Jurkat, Clone E6-1 (cell line): ENCODE data around the gene LAMB4.

ENCODE experiments used
- DNase-seq: peaks from one replicate; pipeline ENCODE4 v3.0.0-alpha.2; 2011; ENCODE audit warnings: low read depth, low spot score
- H3K4me3 ChIP-seq: 2 replicates; pipeline ENCODE4 v1.5.1; 2011; ENCODE audit warnings: mild to moderate bottlenecking, low read length, control low read depth, moderate library complexity

LAMB4 gene

DNA sequence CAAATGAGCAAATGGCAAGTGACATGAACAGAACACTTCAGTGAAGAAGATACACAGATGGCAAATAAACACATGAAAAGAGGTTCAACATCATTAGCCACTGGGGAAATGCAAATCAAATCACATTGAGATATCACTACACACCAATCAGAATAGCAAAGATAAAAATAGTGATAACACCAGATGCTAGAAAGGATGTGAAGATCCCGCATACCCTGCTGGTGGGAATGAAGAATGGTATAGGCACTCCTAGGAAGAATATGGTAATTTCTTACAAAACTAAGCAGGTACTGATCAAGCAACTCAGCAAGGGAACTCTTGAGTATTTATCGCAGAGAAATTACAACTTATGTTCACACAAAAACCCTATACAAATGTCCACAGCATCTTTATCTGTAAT lies 11.2 kb downstream of the LAMB4 start:
- no peak overlapping the region for H3K4me3 ChIP-seq
- DNase-seq, result no peak

DNA sequence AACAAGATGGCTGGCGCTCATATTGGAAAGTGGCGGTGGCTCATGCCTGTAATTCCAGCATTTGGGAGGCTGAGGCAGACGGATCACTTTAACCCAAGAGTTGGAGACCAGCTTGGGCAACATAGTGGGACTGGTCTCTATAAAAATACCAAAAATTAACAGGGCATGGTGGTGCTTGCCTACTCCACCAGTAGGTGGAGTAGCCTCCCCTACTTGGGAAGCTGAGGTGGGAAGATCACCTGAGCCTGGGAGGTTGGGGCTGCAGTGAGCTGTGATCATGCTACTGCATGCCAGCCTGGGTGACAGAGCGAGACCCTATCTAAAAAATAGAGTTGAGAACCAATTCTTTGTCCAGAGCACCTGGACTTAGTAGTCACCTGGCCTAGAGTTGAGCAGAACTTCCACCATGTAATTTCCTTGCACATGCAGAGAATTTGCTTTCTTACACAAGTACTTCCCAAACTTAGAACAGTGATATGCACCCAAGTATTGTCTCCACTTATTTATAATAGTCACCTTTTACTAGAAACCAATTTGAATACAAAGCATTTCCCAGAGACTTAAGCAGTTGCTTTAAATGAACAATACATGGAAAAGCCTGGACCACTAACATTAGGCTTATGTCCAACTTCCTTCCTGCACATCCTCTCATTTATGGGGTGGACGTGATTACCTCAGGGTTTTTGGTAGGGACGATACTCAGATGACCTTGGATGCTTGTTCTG lies 15.9 kb downstream of the LAMB4 start:
- H3K4me3 ChIP-seq, result no peak overlapping the region
- DNase-seq, result peak; percentile 17

DNA sequence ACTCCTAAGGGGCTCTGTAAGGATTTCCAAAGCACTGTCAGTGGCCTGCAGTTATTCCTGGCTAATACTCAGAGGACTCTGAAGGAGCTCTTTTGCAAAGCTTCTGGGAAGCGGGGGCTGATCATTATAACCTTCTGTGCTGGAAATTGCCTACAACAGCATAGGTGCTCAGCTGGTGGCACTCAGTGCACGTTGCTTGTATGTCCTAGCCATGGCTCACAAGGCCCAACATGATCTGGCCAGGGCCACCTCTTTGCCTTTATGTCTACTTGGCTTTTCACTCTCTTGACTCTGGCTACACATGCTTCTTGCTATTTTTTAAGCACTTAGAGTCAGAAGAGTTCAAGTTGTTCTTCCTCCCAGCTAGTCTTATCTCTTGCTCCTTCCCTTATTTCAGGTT lies 17.5 kb downstream of the LAMB4 start:
- no peak overlapping the region for H3K4me3 ChIP-seq
- DNase-seq, result no peak

DNA sequence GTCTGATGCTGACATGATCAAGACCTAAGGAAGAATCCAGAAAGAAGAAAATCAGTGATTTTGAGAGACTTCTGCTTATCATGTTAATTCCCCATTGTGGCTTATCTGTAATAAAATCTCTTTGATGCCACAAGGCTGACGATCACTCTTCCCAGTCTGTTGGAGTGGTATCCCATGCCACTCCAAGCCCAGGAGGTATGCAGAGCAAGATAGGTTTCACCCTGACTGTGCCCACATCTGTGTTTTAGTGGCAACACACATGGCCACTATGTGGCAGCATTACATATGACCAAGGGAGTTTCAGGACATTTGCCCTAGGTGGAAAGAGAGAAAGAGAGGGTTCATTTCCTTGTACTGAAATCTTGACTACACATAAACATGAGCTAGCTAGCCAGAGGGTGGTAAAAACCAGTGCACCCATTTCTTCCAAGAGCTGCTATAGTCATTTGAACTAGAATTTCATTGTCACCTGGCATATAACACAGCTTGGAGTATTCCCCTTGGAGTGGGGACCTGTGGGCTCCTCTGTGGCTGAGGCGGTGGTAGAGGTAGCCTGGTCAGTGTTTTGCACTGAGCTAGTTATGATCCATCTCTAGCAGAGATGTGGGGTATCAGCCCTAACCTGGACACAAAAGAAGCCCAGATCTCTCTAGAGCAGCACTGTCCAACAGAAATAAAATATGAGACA lies 20.8 kb downstream of the LAMB4 start:
- no peak for DNase-seq
- H3K4me3 ChIP-seq, result no peak overlapping the region

DNA sequence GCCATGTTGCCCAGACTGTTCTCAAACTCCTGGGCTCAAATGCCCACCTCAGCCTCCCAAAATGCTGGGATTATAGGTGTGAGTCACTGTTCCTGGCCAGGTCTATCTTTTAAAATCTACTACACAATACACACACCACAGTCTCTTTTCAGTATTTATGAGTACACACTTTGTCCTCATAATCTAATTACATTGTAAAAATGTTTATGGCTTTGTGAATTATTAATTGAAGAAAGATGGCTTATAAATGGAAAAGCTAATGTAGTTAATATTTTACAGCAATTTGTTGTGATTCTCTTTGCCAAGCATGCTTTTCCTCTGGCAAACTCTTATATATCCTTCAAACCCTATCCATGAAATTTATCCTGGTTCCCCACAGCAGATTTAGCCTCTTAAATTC lies 22.0 kb downstream of the LAMB4 start:
- H3K4me3 ChIP-seq, result no peak overlapping the region
- DNase-seq, result no peak

DNA sequence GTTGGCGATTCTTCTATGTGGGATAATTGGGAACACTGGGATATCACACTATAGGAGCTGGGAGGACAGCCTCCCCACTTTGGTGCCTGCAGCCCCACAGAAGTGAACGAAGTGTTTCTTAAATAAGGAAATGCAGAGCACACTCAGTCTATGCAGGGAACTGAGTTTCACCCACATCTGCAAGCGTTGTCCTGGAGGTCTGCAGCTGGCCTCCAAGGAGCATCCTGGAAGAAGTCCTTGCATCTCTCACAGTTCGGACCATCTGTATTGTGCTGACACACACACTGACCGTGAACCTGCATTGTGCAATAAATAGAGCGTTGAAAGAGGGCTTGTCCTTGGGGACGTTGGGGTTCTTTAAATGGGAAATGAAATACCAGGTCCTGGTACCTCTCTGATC lies 25.8 kb downstream of the LAMB4 start:
- DNase-seq, result no peak

DNA sequence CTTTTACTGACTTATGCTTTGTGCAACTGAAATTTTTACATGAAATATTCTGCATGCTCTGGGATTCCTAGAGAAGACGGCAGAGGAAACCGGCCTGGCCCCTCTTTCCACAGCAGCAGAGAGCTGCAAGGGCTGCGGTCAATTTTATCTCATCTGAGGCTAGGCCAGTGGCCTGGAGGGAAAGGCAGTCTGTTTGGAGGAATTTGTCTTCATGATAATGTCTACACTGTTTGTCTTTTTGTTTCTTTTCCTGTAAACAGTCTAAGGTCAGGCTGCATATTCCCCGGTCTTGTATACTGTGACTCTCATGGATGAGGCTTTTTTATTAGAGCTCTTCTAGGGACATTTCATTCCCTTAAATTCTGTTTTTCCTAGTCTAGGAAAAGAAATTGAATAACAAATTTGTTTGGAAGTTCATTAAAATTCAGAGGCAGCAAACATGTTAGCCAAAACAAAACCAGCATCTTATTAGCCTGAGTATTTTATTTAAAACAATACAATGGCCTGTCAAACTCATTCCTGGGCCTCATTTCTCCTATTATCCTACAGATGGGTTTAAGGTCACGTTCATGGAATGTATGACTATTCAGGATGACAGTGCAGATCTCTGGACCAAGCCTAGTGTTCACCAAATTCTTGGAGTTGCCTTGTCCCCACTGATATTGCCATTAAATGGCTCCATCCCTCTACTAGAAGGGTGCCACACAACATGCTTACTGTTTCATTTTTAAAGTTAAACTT lies 26.4 kb downstream of the LAMB4 start:
- no peak overlapping the region for H3K4me3 ChIP-seq
- no peak for DNase-seq

More for the DNA sequence above, 25.8 kb downstream of the LAMB4 start:
- no peak overlapping the region for H3K4me3 ChIP-seq

DNA sequence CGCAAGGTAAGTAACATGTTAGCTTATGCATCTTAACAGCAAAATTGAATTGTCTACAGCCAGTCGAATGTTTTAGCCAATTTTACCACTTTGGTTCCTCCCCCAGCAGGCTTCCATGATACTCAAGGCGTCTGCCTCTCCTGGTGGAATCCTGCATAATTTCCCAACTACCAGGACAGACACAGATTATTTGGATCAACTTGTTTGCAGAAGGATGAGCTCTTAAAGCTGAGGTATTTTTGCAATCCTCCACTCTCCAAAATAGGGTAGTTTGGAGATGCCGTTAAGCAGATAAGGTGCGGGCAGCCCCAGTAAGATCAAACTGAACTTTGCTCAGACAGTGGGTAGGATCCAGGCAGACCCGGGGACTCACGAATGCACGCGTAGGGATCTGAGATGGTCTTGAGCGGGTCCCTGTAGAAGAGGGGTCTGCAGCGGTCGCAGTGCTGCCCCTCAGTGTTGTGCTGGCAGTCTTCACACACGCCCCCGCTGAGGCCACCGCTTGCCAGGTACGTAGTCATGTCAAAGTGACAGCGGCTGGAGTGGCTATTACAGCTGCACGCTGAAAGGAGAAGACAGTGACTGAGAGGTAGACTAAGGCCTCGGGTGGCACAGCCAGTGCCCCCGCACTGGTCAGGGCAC lies 27.4 kb downstream of the LAMB4 start:
- DNase-seq, result no peak
- no peak overlapping the region for H3K4me3 ChIP-seq

DNA sequence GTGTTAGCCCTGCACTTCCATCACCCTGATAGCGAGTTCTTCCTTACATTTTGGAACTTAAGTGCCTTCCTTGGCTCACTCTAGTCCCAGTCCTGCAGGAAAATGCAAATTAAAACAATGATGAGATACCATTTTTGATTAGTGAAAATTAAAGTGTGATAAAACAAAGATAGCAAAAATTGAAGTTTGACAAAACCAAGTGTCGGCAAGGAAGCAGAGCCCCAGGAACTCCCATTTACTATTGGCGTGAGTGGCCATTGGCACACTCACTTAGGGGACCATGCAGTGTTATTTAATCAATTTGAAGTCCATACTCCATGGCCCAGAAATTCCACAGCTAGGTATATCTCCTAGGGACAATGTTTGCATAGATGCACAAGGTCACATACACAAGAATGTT lies 28.4 kb downstream of the LAMB4 start:
- DNase-seq, result no peak
- no peak overlapping the region for H3K4me3 ChIP-seq

DNA sequence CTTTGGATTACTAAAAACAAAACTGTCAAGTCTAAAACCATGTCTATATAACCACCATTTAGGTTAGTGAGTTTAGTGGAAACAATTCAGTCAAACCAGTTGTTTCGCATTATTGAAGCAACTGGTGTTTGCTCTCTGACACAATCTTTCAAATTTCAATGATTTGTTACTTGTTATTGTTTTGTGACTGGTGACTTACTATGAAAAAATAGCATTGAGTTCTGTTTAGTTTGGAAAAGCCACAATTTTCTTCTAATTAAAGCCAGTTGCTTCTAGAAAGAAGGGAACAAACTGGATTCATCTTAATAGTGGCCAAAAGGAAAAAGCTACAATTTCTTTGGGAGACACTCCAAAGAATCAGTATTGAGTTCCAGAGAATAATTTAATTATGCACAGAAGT lies 30.4 kb downstream of the LAMB4 start:
- no peak overlapping the region for H3K4me3 ChIP-seq
- no peak for DNase-seq

DNA sequence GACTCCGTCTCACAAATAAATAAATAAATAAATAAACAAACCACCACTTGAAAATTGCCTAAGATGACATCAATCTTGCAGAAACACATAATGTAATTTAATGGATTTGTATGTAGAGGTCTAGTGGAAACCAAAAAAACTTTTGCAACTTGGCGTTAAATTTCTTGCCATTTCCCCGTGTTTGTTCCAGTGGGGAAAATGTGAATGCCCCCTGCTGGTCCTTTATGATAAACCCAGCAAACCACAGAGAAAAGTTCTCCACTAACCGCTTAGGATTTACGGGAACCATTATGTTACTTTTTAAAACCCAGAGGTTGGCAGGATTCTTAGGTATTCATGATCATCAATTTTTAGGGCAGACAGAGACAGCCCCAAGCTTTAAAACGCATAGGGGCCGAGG lies 32.5 kb downstream of the LAMB4 start:
- DNase-seq, result peak; percentile 14
- H3K4me3 ChIP-seq, result no peak overlapping the region

DNA sequence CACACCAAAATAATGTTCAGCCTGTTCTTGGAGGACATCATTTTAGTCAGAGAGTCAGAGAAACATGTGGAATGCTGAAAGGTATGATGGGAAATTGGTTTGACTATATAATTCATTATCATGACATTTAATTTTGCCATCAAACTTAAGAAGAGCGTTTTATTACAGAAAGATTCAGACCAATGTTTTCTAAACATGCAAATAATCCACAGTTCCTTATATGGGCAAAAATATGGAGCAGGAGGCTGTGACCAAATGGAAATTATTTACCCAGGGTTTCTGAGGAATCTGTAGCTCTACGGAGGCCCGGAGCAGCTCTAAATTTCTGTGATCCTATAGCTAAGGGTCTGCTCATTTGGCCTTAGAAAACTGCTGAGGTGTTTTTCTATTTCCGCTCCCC lies 33.2 kb downstream of the LAMB4 start:
- no peak overlapping the region for H3K4me3 ChIP-seq
- DNase-seq, result no peak

DNA sequence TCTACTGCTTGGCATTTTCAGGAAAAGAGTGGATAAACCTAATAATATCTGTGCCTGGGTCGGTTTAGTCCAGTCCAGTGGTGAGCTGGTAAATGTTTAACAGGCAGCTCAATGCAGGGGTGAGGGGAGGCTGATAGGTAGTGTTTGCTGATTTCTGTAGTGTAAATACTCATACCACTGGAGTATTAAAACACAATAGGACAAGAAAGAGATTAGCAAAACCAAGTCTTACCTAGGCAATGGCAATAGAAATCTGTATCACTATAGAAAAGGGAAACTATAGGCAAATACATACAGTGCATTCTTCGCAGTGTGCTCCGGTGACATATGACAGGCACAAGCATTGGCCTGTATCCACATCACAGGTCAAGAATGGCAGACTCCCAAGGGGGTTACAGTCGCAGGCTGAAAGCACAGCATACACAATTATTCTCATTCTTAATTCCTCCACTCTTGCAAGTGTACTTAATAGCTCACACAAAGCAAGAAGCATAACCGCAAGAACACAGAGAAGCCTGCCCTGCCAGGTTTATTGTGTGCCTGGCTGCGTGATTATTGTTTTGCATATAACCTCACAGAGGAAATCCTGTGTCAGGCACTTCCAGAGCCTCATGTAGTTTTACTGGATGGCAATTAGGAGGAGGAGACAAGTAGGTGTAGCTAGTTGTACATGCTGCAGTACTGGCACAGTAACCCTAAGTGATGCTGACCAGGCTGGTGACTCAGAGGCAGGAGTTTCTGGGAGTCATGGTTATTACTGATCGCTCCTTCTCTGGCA lies 35.0 kb downstream of the LAMB4 start:
- no peak overlapping the region for H3K4me3 ChIP-seq
- peak; percentile 42 for DNase-seq

DNA sequence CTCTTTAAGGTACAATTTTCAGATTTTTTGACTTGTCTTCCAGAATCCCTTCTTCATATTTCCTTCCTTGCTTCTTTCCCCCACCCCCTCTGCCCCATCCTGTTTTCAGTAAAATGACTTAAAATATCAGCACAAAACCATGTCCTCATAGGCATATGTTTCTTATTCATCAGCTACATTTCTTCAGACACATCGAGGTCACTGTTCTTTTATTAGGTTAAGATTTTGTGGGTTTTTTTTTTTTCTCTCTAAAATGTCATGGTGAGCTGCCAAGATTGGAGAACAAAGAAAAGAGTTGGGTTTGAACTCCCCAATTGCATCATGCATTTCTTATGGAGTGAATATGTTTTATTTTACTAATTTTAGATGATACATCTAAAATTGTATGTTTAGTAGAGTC lies 35.8 kb downstream of the LAMB4 start:
- H3K4me3 ChIP-seq, result no peak overlapping the region
- no peak for DNase-seq

DNA sequence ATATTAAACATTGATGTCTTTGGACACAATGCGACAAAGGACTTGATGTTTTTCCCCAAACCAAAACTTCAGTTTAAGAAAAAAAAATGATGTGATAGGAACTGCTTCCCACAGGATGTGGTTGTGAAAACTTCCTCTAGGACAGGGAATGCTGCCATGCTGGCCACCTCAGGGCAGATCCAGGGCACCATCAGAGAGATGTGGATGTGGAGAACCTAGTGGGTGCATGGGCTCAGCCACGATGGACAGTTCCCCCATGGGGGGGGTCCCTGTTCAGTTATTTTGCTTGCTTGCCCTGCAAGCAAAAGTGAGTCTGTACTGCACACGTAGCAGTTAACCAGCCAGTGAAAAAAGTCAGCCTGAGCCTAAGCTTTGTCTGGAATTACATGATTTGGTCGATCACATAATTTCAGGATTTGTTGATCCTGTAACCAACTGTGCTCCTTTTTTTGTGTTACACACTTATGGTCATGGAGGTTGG lies 36.3 kb downstream of the LAMB4 start:
- no peak overlapping the region for H3K4me3 ChIP-seq

DNA sequence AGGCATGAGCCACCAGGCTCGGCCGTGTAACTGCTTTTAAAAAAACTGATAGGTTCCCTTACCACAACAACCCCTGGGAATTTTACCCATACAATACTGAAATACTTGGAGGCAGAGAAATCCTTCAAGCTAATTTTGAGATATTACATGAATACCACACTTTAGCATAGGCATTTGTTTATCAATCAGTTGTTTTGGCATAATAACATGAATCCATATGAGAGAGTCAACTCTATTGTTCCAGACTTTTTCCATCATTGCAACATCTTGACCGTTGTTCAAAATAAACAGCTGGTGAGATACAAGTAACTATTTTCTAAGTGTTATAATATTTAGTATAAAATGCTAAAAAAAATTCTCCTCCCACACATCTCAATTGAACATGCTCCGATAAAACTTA lies 36.8 kb downstream of the LAMB4 start:
- DNase-seq, result no peak
- no peak overlapping the region for H3K4me3 ChIP-seq

More for the DNA sequence above, 36.3 kb downstream of the LAMB4 start:
- DNase-seq, result no peak

DNA sequence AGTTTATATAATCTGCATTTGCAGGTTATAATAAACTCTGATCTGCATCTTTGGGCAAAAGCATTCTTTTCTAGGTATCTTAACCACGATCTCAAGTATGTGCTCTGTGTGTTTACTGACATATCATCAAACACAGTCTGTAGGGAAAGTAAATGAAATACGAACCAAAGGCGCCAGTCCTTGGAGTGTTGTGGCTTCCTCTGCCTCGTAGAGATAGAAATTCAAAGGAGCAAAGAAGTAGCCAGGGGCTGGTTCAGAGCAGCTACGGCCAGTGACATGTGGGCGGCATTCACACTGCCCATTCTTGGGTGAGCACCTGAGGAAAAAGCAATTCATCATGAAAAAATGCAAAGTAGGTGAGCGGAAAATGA lies 38.7 kb downstream of the LAMB4 start:
- no peak overlapping the region for H3K4me3 ChIP-seq
- no peak for DNase-seq

DNA sequence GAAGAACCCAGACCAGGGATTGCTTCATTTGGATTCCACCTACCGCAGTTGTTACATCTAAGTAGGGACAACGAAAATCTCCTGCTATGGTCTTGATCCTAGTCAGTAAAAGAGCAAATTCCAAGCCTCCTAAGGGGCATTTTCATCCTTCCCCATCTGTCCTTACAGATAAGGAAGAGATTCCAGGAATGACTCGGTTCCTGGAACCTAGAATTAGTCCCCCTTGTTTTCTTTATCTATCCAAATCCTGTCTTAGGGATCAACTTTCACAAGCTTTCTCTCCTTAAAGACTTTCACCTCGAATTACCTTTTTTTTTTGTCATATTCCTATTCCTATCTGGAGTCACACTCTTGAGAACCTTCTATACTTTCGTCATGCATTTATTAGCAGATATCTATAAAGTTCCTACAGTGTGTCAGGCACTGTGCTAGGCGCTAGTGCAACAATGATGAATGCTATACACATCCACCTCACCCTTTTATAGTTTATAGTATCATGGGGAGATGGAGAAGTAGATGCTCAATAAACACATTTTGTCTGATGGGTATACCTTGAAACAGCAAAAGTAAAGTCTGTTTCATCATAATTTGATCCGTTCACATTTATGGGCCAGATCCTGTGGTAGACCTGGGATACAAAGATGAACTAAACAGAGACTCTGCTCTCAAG lies 39.2 kb downstream of the LAMB4 start:
- no peak for DNase-seq
- no peak overlapping the region for H3K4me3 ChIP-seq

DNA sequence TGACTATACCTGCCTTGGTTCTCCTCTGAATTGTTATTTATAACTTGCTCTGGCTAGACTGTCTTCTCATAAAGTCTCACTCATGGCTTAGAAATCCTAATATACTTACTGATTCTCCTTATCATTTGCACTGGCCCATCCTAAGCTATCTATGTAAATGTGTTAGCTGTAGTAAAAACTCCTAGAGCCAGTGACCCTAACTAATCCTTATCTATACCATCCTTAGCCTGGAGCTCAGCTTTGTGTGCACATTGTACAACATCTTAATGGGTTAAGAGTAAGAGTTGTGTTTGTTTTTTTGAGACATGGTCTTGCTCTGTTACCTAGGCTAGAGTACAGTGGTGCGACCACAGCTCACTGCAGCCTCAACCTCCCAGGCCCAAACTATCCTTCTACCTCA lies 40.8 kb downstream of the LAMB4 start:
- H3K4me3 ChIP-seq, result no peak overlapping the region
- DNase-seq, result no peak
